Activated T-cell treated with anti-CD3 and anti-CD28 coated beads, Interleukin-2, amount 50 U/mL, for 4 hours (primary cell): ENCODE measurements around the gene ZNF439. TPM values are rescaled to one million over a fixed set of nuclear protein-coding genes. Genes with fewer than 3 reads are reported as not detected.
"Not testable (repeated sequence)": the region's sequence is repeated elsewhere in the genome, so short reads cannot be mapped to it uniquely, and the experiment has no call there.

Experiments used
- ATAC-seq, 2 donors: fragments of 200-7000 bp; cut with Tn5 transposase; one replicate each; pipeline ENCODE4 v1.10.0; 2021
- DNase-seq: peaks from one replicate; pipeline ENCODE4 v3.0.0-alpha.2; 2020
- H3K27me3 Mint-ChIP-seq: one replicate; pipeline ENCODE4 v1.8.0; 2021; ENCODE audit warnings: low read depth, mixed read lengths
- H3K36me3 Mint-ChIP-seq: one replicate; pipeline ENCODE4 v1.8.0; 2022; ENCODE audit warnings: mixed read lengths; ENCODE audit not compliant: insufficient read depth
- H3K4me1 Mint-ChIP-seq: one replicate; pipeline ENCODE4 v1.8.0; 2021; ENCODE audit warnings: low read depth, mixed read lengths
- H3K4me3 Mint-ChIP-seq: one replicate; pipeline ENCODE4 v1.8.0; 2021; ENCODE audit warnings: mild to moderate bottlenecking, moderate library complexity, mixed read lengths
- H3K9me3 Mint-ChIP-seq: one replicate; pipeline ENCODE4 v1.8.0; 2021; ENCODE audit warnings: mixed read lengths
- total RNA-seq, 3 donors: library from RNA; stranded (reverse); gene quantifications; one replicate each; pipeline ENCODE4 v1.2.1, GENCODE V29; 2021

The ZNF439 gene
- 1 to 10 TPM; 1.9 to 3.3 (median 2.9) TPM for total RNA-seq

GRCh38 chr19:11848594-11849469, at the start of gene ZNF439:
TSS of gene ZNF439 (plus strand) at chr19:11848726. CDS start at chr19:11848868, 142 bp downstream.
- Mint-ChIP-seq H3K4me3 (peak within 1 kb of the TSS; percentile 87), H3K36me3 (peaks cover 11% of the 10 kb centered on the region), H3K4me1 (peaks cover 25% of the 10 kb centered on the region), H3K27me3 (no peaks in the 10 kb centered on the region), H3K9me3 (no peaks in the 10 kb centered on the region)
- DNase-seq (peak; percentile 74), ATAC-seq (peak; percentile 100)

GRCh38 chr19:11806354-11807098, 42.0 kb upstream of the ZNF439 start:
- no peak for DNase-seq
- Mint-ChIP-seq H3K4me1 (no peaks in the 10 kb centered on the region), H3K9me3 (peaks cover 18% of the 10 kb centered on the region), H3K36me3 (peaks cover 7% of the 10 kb centered on the region), H3K27me3 (no peaks in the 10 kb centered on the region), H3K4me3 (no peak overlapping the region)
- ATAC-seq, result no peak

GRCh38 chr19:11807099-11807380, 41.5 kb upstream of the ZNF439 start:
- Mint-ChIP-seq H3K4me1 (no peaks in the 10 kb centered on the region), H3K27me3 (no peaks in the 10 kb centered on the region), H3K36me3 (peaks cover 7% of the 10 kb centered on the region), H3K4me3 (no peak overlapping the region), H3K9me3 (peaks cover 18% of the 10 kb centered on the region)
- ATAC-seq, result no peak
- DNase-seq, result no peak

- DNase-seq, result no peak
- Mint-ChIP-seq H3K9me3 (no peaks in the 10 kb centered on the region), H3K4me3 (peak overlapping the region; percentile 90), H3K27me3 (no peaks in the 10 kb centered on the region), H3K4me1 (peaks cover 24% of the 10 kb centered on the region), H3K36me3 (peaks cover 7% of the 10 kb centered on the region)
- ATAC-seq, result peak; percentile 22 to 44
These were observed 34.9 kb upstream of the ZNF439 start for GRCh38 chr19:11813703-11814028.

GRCh38 chr19:11814029-11814699, 34.4 kb upstream of the ZNF439 start, which contains the start of gene ZNF440:
TSS of gene ZNF440 (plus strand) at chr19:11814273. CDS start at chr19:11814448, 175 bp downstream.
- Mint-ChIP-seq H3K4me3 (peak within 1 kb of the TSS; percentile 90), H3K27me3 (no peaks in the 10 kb centered on the region), H3K36me3 (peaks cover 9% of the 10 kb centered on the region), H3K4me1 (peaks cover 24% of the 10 kb centered on the region), H3K9me3 (no peaks in the 10 kb centered on the region)
- DNase-seq (peak; percentile 73), ATAC-seq (peak; percentile 100)

- peak overlapping the region; percentile 90 for H3K4me3 Mint-ChIP-seq
- H3K36me3 Mint-ChIP-seq, result peaks cover 9% of the 10 kb centered on the region
- H3K27me3 Mint-ChIP-seq, result no peaks in the 10 kb centered on the region
- ATAC-seq, result peak in 1 of 2 donors; percentile 3
- DNase-seq, result no peak
- no peaks in the 10 kb centered on the region for H3K9me3 Mint-ChIP-seq
- peaks cover 24% of the 10 kb centered on the region for H3K4me1 Mint-ChIP-seq
These were observed 33.9 kb upstream of the ZNF439 start for GRCh38 chr19:11814700-11815035.

GRCh38 chr19:11821474-11822109, 26.9 kb upstream of the ZNF439 start:
- no peak for DNase-seq
- ATAC-seq, result no peak

GRCh38 chr19:11828957-11829876, 19.3 kb upstream of the ZNF439 start:
- ATAC-seq, H3K4me3 Mint-ChIP-seq: not testable (repeated sequence)

More at GRCh38 chr19:11821474-11822109, 26.9 kb upstream of the ZNF439 start:
- H3K4me1 Mint-ChIP-seq, result no peaks in the 10 kb centered on the region
- H3K27me3 Mint-ChIP-seq, result no peaks in the 10 kb centered on the region
- H3K9me3 Mint-ChIP-seq, result peaks cover 7% of the 10 kb centered on the region
- peaks cover 34% of the 10 kb centered on the region for H3K36me3 Mint-ChIP-seq
- no peak overlapping the region for H3K4me3 Mint-ChIP-seq

GRCh38 chr19:11832253-11832912, 16.1 kb upstream of the ZNF439 start:
- Mint-ChIP-seq H3K4me3 (no peak overlapping the region), H3K36me3 (peaks cover 56% of the 10 kb centered on the region), H3K4me1 (no peaks in the 10 kb centered on the region), H3K9me3 (peaks cover 41% of the 10 kb centered on the region), H3K27me3 (no peaks in the 10 kb centered on the region)
- no peak for ATAC-seq
- no peak for DNase-seq

More at GRCh38 chr19:11828957-11829876, 19.3 kb upstream of the ZNF439 start:
- H3K4me1 Mint-ChIP-seq, H3K27me3 Mint-ChIP-seq, DNase-seq: not testable (repeated sequence)
- H3K36me3 Mint-ChIP-seq, result peaks cover 71% of the 10 kb centered on the region
- peaks cover 47% of the 10 kb centered on the region for H3K9me3 Mint-ChIP-seq

GRCh38 chr19:11833541-11833940, 15.0 kb upstream of the ZNF439 start:
- peaks cover 36% of the 10 kb centered on the region for H3K9me3 Mint-ChIP-seq
- H3K27me3 Mint-ChIP-seq, result no peaks in the 10 kb centered on the region
- H3K36me3 Mint-ChIP-seq, result peaks cover 45% of the 10 kb centered on the region
- H3K4me3 Mint-ChIP-seq, result no peak overlapping the region
- ATAC-seq (no peak), DNase-seq (no peak)
- no peaks in the 10 kb centered on the region for H3K4me1 Mint-ChIP-seq

GRCh38 chr19:11835626-11836066, 12.9 kb upstream of the ZNF439 start:
- DNase-seq, H3K4me3 Mint-ChIP-seq, H3K27me3 Mint-ChIP-seq, ATAC-seq, H3K4me1 Mint-ChIP-seq: not testable (repeated sequence)
- Mint-ChIP-seq H3K9me3 (peaks cover 21% of the 10 kb centered on the region), H3K36me3 (peaks cover 30% of the 10 kb centered on the region)

GRCh38 chr19:11843722-11844121, 4.8 kb upstream of the ZNF439 start:
- no peaks in the 10 kb centered on the region for H3K27me3 Mint-ChIP-seq
- ATAC-seq (no peak), DNase-seq (no peak)
- H3K36me3 Mint-ChIP-seq, result no peaks in the 10 kb centered on the region
- peaks cover 3% of the 10 kb centered on the region for H3K9me3 Mint-ChIP-seq
- peaks cover 8% of the 10 kb centered on the region for H3K4me1 Mint-ChIP-seq
- H3K4me3 Mint-ChIP-seq, result no peak overlapping the region

GRCh38 chr19:11847615-11848014, 911 bp upstream of the ZNF439 start:
- H3K36me3 Mint-ChIP-seq, DNase-seq, ATAC-seq, H3K9me3 Mint-ChIP-seq, H3K27me3 Mint-ChIP-seq: not testable (repeated sequence)
- Mint-ChIP-seq H3K4me1 (peaks cover 25% of the 10 kb centered on the region), H3K4me3 (peak overlapping the region; percentile 87)
